ENCODE results near the gene OGFOD2. TPM values are rescaled to one million over a fixed set of nuclear protein-coding genes. Genes with fewer than 3 reads are reported as not detected.
"Not testable (repeated sequence)": the region's sequence is repeated elsewhere in the genome, so short reads cannot be mapped to it uniquely, and the experiment has no call there.

OGFOD2 gene
- total and polyA plus RNA-seq, 10 donors = 9.5 to 32.3 (median 20.5) TPM

GRCh38 chr12:123011701-123012100 is 36.7 kb downstream of the OGFOD2 start:
- no peak for DNase-seq
- no peak overlapping the region for H3K27ac ChIP-seq
- peaks cover 0 to 69% (median 9%) of the 10 kb centered on the region in 6 donors for H3K36me3 ChIP-seq
- intact Hi-C loops (cut with DNase I; ENCODE audit: low total_unique reads) = no loop called here
- no peak for TF ChIP-seq POLR2A (IDR thresholded peaks at IDR 0.05)
- TF ChIP-seq CTCF (IDR thresholded peaks at IDR 0.05 in 8 of 11, conservative IDR thresholded peaks at IDR 0.05 in 3 of 11) = no peak
- TF ChIP-seq POLR2AphosphoS5 (IDR thresholded peaks at IDR 0.05) = no peak
- H3K27me3 ChIP-seq (replicated peaks in 1 of 7) = no peaks in the 10 kb centered on the region
- 72 to 85% (median 77%) methylated on average over 6 of the region's 6 CpGs for WGBS, 5 donors
- H3K9me3 ChIP-seq = no peaks in the 10 kb centered on the region
- H3K4me1 ChIP-seq = no peaks in the 10 kb centered on the region
- H3K4me3 ChIP-seq = no peak overlapping the region

- no peak for TF ChIP-seq POLR2AphosphoS5 (IDR thresholded peaks at IDR 0.05)
- no peak for TF ChIP-seq POLR2A (IDR thresholded peaks at IDR 0.05)
- no peak for TF ChIP-seq CTCF (IDR thresholded peaks at IDR 0.05 in 8 of 11, conservative IDR thresholded peaks at IDR 0.05 in 3 of 11)
- Histone ChIP-seq H3K27me3 (replicated peaks in 1 of 7) (no peaks in the 10 kb centered on the region), H3K9me3 (no peaks in the 10 kb centered on the region), H3K36me3 (peaks cover 0 to 52% (median 9%) of the 10 kb centered on the region in 6 donors), H3K27ac (no peak overlapping the region), H3K4me3 (no peak overlapping the region), H3K4me1 (no peaks in the 10 kb centered on the region)
- DNase-seq = no peak
- intact Hi-C loops (cut with DNase I; ENCODE audit: low total_unique reads) = no loop called here
- 91 to 95% (median 93%) methylated on average over 18 to 19 of the region's 19 CpGs for WGBS, 5 donors
Measured at GRCh38 chr12:123013185-123014095, 38.4 kb downstream of the OGFOD2 start.

GRCh38 chr12:123014473-123014872 is 39.4 kb downstream of the OGFOD2 start:
- H3K4me1 ChIP-seq; H3K4me3 ChIP-seq; H3K27me3 ChIP-seq (replicated peaks in 1 of 7); intact Hi-C loops (cut with DNase I; ENCODE audit: low total_unique reads); H3K9me3 ChIP-seq; DNase-seq; H3K27ac ChIP-seq: not testable (repeated sequence)
- WGBS, 5 donors = 95 to 98% (median 97%) methylated on average over 4 of the region's 4 CpGs
- peaks cover 0 to 42% (median 4%) of the 10 kb centered on the region in 6 donors for H3K36me3 ChIP-seq

GRCh38 chr12:123017753-123018152 is 42.7 kb downstream of the OGFOD2 start:
- no peak for DNase-seq
- H3K27me3 ChIP-seq (replicated peaks in 1 of 7) = no peaks in the 10 kb centered on the region
- intact Hi-C loops (cut with DNase I; ENCODE audit: low total_unique reads) = no loop called here
- H3K36me3 ChIP-seq = peaks cover 0 to 11% (median 0%) of the 10 kb centered on the region in 6 donors
- H3K4me3 ChIP-seq = no peak overlapping the region
- H3K4me1 ChIP-seq = no peaks in the 10 kb centered on the region
- WGBS, 5 donors = 93 to 100% (median 96%) methylated on average over 1 of the region's 1 CpG
- no peak overlapping the region for H3K27ac ChIP-seq
- TF ChIP-seq POLR2A (IDR thresholded peaks at IDR 0.05) = no peak
- no peak for TF ChIP-seq CTCF (IDR thresholded peaks at IDR 0.05 in 8 of 11, conservative IDR thresholded peaks at IDR 0.05 in 3 of 11)
- TF ChIP-seq POLR2AphosphoS5 (IDR thresholded peaks at IDR 0.05) = no peak
- H3K9me3 ChIP-seq = no peaks in the 10 kb centered on the region

All from spleen (tissue), 11 donors.